HG03354 (cell line): ENCODE data around the gene RIT1.
A peak's percentile ranks its signal among the peaks of the same experiment; 100 is the strongest.

Experiments used
- ATAC-seq: cut with Tn5 transposase; IDR thresholded peaks from one replicate; pipeline ENCODE4 v1.9.1; 2021; ENCODE audit warnings: mild to moderate bottlenecking; ENCODE audit not compliant: unreplicated experiment, poor library complexity, severe bottlenecking

RIT1 gene

DNA sequence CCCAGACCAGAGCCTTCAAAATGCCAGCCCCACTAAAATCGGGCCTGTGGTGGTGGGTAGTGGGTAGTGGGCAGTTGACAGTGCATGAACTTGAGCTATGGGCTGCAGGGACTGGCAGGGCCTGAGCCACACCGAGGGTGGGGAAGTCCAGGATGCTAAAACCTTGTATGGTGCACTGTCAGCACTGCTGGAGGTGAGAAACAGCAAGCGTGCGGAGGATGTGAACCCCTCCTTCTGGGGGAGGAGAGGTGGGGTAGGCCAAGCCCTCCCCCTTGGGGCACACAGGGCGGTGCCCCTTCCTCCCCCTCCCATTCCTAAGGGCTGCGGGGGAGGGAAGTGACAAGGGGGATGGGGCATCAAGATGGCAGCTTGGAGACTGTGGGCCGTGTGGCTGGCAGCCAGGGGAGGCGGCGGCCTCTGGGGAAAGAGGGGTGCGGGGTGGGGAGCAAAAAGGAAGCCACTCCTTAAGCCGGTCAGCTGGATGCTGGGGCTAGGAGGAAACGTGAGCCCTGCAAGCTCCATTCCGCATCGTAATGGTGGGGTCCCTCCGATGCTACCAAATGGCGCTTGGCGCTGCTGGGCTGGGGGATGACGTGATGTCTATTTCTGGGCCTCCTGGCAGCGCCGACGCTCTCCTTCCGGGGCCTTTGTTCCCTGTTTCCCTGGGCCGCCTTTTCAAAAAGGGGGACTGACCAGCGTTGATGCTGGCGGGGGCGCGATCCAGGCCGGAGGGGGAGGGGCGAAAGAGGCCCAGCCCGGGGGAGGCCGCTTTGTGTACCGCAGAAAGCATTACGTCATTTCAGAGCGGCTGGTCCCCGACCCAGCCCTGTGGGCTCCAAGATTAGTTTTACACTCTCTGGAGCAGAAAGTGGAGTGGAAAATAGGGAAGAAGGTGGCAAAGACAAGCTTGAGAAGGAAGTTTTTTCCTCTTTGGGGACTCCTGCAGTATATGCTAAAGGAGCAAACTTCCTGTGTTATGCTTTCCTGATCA, 51.0 kb downstream of the RIT1 start:
- no peak for ATAC-seq

- peak; percentile 62 for ATAC-seq
These were observed 51.8 kb downstream of the RIT1 start, which contains the start of gene SYT11 for GRCh38 chr1:155859234-155859829. TSS of gene SYT11 (plus strand) at chr1:155859567. CDS start at chr1:155859762, 195 bp downstream.

GRCh38 chr1:155858800-155859233, 52.3 kb downstream of the RIT1 start:
- ATAC-seq: peak; percentile 18

GRCh38 chr1:155856975-155857930, 53.9 kb downstream of the RIT1 start, which contains the start of gene GON4L:
TSS of gene GON4L (minus strand) at chr1:155857214. CDS start at chr1:155853780, 3,434 bp downstream.
- peak; percentile 59 for ATAC-seq

- ATAC-seq: no peak
These were observed 54.7 kb downstream of the RIT1 start for GRCh38 chr1:155856257-155856974.

DNA sequence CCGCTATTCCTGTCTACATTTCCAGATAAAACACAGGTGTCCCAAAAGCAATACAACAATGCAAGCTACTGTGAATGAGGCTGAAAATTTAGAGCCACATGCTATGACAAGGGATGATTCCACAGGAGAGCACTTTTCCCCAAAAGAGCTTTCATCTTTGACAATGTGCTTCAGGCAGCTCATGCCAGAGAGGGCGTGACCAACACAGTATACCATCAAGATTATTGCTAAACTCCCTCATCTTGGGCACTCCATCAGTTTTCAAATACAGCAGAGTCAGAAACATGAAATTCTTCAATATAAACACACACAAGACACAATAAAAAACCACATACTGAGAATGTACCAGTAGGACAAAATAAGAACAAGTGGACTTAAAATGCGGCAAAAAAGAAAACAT, 60.8 kb downstream of the RIT1 start:
- ATAC-seq: no peak

GRCh38 chr1:155847823-155848529, 63.2 kb downstream of the RIT1 start:
- no peak for ATAC-seq
